HG03571 (cell line): ENCODE results near the gene FRK.

Experiments
- ATAC-seq: cut with Tn5 transposase; IDR thresholded peaks from one replicate; pipeline ENCODE4 v1.9.1; 2021; ENCODE audit not compliant: unreplicated experiment

The FRK gene

DNA sequence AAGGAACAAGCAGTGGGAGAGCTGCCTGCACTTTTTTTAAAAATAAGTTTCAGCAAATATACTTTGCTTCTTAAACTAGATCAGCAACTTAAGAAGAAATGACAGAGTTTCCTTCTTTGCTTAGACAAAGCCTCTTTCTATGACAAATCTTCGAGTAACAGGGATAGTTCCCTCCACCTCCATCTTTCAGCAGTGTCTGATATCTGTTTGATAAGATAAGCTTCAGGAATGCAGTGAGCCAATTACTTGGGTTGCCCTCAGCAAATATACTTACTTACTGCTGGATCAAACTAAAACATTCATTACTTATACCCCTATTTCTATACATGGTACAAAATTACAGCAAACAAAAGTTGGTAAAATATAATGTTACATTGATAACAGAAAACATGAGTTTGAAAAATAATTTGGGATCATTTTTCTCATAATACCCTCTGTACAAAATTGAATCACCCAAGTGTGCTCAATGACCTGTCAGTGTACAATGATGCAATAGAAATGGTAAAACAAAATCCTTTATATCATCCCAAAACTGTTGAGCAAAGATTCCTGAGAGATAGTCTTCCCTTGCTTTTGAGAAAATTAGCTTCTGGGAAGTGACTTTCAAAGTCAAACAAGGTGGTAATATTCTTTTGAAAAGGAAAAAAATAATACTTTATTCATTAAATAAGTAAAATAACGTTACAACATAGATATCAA lies 24.5 kb downstream of the FRK start:
- no peak for ATAC-seq

DNA sequence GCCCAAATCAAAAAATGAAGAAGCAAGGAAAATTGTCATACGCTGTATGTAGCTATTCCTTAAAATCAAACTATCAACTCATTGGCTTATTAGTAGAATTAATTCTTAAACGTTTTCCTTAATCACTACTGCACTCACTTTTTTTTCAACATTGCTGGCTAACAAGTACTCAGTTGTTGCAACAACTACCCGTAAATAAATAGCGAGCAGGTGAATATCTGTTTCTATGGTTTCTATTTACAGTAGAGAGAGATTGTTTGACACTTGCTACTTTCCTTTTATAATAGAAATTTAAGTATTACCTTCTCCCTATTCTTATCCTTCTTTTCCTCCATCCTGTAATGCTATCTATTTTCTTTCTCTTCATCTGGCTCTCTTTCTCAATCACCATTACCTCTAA lies 25.1 kb downstream of the FRK start:
- ATAC-seq = no peak

DNA sequence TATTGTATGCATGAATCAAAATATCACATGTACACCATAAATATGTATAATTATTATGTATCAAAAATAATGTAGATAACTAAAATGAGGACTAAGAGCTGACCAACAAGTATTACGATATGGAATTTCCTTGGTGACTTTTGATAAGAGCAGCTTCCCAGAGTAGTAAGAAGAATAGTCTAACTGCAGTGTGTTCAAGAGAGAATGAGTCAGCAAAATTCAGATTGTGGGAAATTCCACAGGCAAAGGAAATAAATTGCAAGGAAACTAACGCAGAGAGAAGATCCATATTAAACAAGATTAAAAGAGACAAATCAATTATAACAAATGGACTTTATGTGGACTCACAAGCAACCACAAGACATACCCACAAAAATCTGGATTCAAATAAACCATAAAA lies 26.4 kb downstream of the FRK start:
- no peak for ATAC-seq

DNA sequence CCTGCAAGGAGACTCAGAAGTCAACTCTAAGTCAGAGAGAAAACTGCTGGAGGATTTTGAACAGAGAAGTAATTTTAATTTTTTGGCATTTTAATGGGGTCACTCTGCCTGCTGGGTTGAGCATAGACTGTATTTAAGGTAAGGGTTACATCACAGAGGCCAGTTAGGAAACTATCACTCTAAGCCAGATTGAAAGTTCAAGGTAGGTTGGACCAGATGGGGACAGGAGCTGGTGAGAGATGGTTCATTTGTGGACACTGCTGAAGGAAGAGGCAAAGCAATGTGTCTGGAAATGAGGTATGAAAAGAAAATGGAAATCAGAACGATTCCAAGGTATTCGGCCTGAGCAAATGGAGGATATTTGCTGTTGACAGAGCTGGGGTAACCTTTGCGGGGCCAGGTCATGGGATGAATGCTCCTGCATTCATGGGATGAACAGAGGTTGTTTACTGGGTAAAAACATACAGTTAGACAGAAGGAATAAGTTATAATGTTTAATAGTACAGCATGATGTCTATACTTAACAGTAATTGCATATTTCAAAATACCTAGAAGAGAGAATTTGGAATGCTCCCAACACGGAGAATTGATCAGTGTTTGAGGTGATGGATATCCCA lies 26.9 kb downstream of the FRK start:
- ATAC-seq = no peak

DNA sequence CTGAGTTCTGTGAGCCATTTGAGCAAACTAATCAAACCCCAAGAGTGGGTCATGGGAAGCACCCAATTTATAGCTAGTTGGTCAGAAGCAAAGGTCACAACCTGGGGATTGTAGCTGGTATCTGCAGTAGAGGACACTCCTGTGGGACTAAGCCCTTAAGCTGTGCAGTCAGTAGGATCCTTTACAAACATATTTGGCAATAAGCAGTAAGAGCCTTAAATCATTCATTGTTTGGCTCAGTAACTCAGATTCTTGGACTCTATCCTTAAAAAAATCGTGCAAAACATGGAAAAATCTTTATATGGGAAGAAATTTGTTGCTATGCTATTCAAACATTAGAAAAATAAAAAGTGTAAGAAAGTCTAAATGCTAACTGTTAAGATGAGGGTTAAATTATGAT lies 29.9 kb downstream of the FRK start:
- ATAC-seq = no peak

DNA sequence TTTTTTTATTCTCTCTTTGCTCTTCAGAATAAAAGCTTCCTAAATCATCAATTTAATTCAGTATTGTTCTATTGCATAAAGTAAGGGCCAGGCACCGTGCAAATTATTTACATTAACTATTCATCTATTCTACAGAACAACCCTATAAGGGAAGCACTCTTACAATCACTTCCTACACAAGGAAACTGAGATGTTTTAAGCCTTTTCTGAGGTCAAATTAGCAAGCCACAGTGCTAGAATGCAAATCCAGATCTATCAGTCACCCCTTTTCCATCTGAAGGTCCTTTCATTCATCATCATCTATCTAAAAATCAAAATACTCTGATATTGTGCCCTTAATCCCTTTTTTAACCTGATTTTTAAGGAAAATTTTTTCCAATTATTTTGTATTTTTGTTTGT lies 31.2 kb downstream of the FRK start:
- no peak for ATAC-seq

DNA sequence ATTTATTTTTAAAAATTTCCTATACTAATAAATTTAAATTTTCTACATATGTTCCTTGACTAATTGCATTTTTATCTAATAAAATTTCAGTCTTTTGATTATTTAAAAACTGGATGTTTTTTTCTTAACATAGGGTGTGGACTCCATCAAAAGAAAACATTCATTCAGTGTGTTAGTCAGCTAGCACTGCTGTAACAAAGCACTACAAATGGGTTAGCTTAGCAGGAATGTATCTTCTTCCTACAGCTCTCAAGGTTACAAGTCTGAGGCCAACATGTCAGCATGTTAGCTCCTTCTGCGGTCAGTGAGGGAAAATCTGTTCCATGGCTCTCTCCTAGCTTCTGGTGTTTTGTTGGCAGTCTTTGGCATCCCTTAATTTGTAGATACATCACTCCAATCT lies 32.5 kb downstream of the FRK start:
- no peak for ATAC-seq

DNA sequence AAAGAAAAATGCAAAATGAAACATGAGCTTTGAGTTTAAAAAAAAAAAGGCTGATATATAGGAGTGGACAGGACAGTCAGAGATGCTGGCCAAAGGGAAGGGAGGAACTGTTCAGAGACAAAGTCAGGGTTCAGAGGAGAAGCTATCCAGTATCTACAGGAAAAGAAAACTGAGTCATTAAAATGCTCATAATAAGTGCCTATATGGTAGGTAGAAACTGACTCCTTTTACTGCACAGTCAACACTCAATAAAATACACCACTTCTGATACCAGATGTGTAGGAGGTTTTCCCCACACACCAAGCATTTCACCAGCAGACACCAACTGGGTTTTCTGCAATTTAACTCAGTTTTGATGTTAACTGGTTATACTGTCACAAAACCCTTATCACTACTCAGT lies 32.9 kb downstream of the FRK start:
- ATAC-seq = no peak

DNA sequence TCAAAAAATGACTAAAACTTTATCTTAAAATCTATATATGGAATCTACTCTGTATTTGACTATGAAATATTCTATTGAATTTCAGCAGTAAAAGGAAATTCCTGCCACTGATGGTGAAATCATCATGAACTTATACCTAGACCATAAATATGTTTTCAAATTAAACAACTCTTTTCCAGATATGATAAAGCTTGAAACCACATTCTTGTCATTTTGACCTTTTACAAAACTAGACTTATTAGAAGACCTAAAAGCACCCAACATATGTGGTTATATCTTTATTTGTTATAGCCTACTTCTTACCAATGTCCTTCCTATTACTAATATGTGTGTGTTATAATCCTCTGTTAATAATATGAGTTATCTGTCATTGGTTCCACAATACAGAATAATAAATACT lies 35.3 kb downstream of the FRK start:
- no peak for ATAC-seq

DNA sequence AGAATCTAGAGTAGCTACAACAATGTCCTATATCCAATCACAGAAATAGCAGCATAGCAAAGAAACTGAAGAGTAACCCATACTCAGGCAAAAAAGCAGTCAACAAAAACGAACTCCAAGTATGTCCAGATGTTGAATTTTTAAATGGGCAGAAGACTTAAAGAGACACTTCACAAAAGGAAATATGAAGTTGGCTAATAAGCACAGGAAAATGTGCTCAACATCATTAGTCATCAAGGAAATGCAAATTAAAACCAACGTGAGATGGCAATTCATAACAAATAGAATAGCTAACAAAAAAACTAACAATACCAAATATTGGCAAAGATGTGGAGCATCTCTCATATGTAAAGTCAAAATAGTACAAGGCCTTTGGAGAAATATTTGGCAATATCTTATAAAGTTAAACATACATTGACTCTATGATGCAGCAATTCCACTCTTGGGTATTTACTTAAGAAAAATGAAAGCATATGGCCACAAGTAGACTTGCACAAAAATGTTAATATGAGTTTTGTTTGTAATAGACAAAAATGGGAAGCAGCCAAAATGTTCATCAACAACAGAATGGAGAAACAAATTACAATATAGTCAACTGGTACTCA lies 37.7 kb downstream of the FRK start:
- no peak for ATAC-seq

DNA sequence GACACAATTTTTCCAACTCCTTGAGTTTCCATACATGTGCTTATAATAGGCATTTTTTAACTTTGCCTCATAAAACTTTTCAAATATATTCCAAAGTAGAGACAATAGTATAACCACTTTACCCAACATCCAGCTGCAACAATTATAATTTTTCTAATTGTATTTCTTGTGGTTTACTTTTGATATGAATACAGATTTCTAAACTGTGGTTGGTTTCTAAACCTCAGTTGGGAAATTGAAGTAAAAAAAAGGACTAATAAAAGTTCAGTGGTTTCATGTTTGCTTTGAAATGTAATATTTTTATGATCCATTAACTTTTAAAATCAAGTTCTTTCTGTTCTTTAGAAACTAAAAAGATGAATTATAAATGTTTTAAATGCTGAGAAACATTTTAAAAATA lies 40.0 kb downstream of the FRK start:
- no peak for ATAC-seq

DNA sequence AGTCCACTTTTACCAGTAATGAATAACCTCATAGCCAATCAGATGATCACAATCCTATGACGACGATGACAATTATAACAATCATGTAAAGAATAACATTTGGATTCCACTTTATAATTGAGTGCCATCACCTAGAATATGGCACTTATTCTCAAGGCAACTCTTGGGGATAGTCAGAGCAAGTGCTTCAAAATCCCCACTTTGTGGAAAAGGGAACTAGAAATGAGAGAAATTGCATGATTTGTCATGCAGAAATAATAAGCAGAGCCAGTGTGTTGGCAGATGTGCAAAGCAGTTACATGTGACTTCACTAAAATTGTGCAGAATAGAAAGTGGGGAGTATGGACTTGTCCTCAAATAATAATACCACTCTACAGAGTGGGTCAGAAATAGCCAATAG lies 41.3 kb downstream of the FRK start:
- ATAC-seq = peak; percentile 86

DNA sequence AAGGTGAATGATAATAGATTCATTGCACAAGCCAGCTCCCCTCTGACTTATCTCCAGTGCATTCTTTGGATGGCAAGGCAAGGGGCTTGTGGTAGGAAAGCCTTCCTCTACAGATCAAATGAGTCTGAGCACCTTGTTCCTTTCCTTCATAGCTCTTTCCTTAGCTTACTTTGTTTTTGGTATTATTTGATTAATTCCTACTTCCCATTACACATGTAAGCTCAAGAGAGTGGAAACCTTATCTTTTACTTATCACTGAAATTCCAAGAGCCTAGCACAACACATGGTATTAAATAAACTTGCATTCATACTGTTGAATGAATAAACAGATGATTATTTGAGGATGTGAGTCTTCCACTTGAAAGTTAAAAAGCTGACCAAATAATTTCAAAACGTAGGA lies 41.7 kb downstream of the FRK start:
- ATAC-seq = no peak

DNA sequence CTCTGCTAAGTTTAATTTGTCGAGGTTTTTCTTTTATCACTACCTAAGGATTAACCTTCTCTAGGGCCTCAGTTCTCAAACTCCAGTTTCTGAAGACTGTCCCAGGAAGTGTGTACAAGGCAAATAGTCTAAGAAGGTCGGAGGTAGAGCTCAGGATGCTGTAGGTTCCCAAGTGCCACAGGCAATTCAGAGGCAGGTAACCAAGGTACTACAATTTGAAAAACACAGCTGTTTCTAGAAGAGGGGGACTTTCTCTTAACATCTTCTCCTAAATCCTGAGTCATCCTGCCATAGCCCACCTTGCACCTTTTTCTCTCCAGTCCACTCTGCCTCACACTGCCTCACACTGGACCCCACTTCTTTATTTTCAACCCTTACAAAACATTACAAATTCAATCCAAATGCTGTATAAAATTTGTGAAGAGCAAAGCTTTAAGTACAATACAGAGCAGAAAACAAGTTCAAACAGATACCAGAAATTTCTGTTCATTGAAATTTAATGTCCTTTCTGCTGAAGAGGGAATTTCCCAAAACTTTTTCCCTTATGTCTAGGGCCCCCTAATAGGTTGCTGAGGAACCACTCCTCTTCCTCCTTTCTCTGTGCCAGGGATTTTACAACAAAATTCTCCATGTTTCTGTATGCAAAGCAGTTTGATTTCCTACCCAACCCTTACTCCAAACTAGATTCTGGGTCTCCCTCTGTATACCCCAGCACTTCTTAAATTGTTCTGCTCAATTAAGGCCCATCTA lies 43.0 kb downstream of the FRK start:
- ATAC-seq = no peak

DNA sequence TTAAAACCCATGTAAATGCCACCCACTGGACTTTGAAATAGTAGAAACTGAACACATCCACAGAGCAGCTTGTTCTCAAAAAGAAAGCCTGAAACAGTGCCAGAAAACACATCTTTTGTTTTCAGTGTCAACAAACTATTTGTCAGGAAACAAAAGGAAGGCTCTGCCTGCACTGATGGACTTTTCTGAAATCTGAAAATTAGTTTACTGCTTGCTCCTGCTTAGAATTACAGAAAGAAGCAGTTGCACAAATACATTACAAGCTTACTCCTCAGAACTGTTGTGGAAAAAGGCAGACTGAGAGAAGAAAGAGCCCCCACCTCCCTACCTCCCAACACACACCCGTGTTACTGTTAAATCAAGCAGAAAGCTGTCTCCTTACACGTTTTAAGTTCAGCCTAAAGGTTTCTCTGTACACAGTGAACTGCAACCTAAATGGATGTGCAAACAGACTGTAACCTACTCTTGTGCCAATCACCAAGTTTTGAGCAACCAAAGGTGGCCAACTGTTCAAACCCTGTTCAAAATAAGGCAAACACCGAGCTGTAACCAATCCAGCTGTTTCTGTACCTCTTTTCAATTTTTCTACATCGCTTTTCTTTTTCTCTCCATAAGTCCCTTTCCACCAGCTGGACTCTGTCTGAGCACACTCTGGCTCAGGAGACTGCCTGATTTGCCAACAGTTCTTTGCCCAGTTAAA lies 43.7 kb downstream of the FRK start:
- ATAC-seq = no peak

DNA sequence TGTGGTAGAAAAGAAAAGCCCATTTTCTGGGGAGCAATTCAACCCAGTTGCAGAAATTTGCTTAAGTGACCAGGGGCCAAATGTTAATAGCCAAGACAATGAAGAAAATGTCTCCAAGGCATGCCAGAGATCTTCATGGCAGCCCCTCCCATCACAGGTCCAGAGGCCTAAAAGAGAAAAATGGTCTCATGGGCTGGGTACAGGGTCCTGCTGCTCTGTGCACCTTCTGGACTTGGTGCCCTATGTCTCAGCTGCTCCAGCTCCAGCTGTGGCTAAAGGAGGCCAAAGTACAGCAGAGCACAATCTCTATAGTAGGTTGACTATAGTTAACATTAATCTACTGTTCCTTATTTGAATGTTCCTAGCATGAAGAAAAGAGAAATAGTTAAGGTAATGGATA lies 44.7 kb downstream of the FRK start:
- no peak for ATAC-seq

DNA sequence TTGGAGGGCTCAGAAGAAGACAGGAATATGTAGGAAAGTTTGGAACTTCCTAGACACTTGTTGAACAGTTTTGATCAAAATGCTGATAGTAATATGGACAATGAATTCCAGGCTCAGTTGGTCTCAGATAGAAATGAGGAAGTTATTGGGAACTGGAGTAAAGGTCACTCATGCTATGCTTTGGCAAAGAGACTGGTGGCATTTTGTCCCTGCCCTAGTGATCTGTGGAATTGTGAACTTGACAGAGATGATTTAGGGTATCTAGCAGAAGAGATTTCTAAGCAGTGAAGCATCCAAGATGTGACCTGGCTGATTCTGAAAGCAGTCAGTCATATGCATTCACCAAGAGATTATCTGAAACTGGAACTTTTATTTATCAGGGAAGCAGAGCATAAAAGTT lies 45.1 kb downstream of the FRK start:
- no peak for ATAC-seq

DNA sequence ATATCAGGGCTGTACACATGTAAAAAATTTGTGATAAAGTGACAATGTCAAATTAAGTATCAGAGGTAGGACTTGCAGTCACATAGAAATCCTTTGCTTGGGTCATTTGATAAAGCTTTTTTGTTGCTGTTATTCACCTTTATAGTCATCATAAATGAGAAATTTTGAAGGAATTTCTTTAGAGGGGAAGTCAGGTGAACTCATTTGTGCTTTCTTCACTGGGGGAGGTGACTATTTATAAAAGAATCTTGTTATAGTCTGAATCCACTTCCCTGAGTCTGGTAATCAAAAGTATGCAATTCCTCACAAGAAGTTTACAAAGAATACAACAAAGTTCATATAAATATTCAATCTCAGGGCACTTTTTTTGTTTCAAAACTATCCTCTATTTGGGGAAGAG lies 47.7 kb downstream of the FRK start:
- no peak for ATAC-seq

DNA sequence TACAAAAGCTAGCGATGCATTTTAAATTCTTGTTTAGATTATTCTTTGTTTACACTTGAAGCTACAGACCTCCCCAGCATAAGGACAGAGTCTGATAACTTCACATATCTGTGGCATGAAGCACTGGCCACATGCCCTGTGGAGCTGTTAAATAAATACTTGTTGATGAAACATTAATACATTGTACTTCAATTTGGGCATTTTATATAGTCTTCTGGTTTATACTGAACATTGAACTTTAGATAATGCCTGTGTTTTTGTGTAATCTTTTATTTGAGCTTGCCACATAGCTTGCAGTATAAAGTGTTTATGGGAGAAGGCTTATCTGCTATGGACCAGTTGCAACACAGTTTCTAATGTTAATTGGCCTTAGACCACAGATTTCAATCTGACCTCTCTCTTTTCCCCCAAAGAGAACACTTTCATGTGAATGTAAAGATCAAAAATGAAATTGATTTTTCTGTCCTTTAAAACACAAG lies 48.2 kb downstream of the FRK start:
- ATAC-seq = no peak

DNA sequence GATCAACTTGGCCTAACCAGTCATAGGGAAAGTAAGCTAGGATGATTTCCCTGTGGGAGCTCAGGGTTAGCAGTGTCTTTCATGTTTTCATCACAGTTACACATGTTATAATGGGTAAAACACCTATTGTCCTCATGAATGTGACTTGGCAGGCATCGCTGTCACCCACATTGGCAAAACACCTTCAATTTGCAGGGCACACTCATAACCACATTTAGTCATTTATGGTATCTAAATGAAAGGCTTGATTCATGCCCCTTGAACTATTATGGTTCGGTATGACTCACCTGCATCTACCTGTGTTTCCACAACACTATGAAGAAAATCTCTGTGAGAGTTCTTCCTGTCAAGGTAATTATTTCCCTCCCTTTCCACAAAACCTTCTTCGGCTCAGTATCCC lies 49.2 kb downstream of the FRK start:
- ATAC-seq = peak; percentile 71

DNA sequence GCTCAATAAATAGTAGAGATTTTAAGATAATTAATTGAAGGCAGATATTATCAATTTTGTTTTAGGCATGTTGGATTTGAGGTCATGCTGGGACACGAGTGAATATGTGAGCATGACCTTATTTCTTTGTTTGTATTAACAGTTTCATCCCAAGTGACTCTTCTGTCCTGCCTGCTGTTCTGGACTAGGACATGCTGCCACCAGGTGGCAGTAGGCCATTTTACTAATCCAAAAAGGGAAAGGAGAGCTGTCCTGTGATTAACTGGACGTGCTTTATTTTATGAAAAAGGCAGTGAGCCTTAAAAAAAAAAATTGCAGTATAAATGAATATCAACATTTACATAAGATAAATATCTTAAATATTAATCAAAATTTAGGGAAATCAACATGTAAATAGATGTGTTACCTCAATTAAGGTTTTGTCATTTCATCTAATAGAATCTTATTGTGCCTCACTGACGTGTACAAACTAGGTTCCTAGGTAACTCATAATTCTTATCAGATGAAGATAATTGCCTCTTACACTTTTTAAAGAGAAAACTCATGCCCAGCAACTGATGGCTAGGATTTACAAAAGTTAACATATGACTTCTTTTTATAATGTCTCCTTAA lies 49.8 kb downstream of the FRK start:
- ATAC-seq = peak; percentile 43
